ENCODE measurements around the gene IL17RB.

GRCh38 chr3:53828581-53828980, 17.8 kb upstream of the IL17RB start:
- TF ChIP-seq POLR2A (IDR thresholded peaks at IDR 0.05; ENCODE audit: low read depth, low read length) (no peak), POLR2AphosphoS5 (IDR thresholded peaks at IDR 0.05; ENCODE audit: low read depth, low read length) (no peak)
